Stimulated activated CD8-positive, alpha-beta memory T cell treated with anti-CD3 and anti-CD28 coated beads, Interleukin-15, amount 100 ng/mL, for 24 hours (primary cell): Measurements from ENCODE around the gene PCDHA9.
"Not testable (repeated sequence)": the region's sequence is repeated elsewhere in the genome, so short reads cannot be mapped to it uniquely, and the experiment has no call there.

Experiments used
- DNase-seq: peaks from one replicate; pipeline ENCODE4 v3.0.0-alpha.2; 2020; ENCODE audit warnings: low read depth

PCDHA9 gene

GRCh38 chr5:140834439-140835008 is 13.7 kb upstream of the PCDHA9 start:
- not testable (repeated sequence) for DNase-seq

GRCh38 chr5:140835622-140836510 is 12.3 kb upstream of the PCDHA9 start:
- DNase-seq, result no peak

GRCh38 chr5:140840978-140841962 is 6.9 kb upstream of the PCDHA9 start, which contains the start of gene PCDHA8:
Gene PCDHA8 (plus strand): TSS chr5:140841187. CDS start chr5:140841322, 135 bp downstream.
- no peak for DNase-seq

GRCh38 chr5:140842798-140843733 is 5.1 kb upstream of the PCDHA9 start:
- DNase-seq, result no peak

- not testable (repeated sequence) for DNase-seq
Observed at GRCh38 chr5:140849831-140850634, 1.9 kb downstream of the PCDHA9 start.

GRCh38 chr5:140855772-140856674 is 7.8 kb downstream of the PCDHA9 start, which contains the start of gene PCDHA10:
Gene PCDHA10 (plus strand): TSS chr5:140855897. CDS start chr5:140856049, 152 bp downstream.
- no peak for DNase-seq

- DNase-seq, result no peak
Observed at GRCh38 chr5:140857177-140857986, 9.2 kb downstream of the PCDHA9 start.

GRCh38 chr5:140857987-140858240 is 9.7 kb downstream of the PCDHA9 start:
- no peak for DNase-seq

GRCh38 chr5:140862441-140863295 is 14.5 kb downstream of the PCDHA9 start:
- no peak for DNase-seq

GRCh38 chr5:140868721-140869554 is 20.8 kb downstream of the PCDHA9 start, which contains the start of gene PCDHA11:
Gene PCDHA11 (plus strand): TSS chr5:140868957. CDS start chr5:140869104, 147 bp downstream.
- DNase-seq, result no peak

- DNase-seq, result no peak
Observed at GRCh38 chr5:140869555-140869886, 21.3 kb downstream of the PCDHA9 start.

GRCh38 chr5:140870221-140871201 is 22.3 kb downstream of the PCDHA9 start:
- no peak for DNase-seq

GRCh38 chr5:140875085-140876065 is 27.2 kb downstream of the PCDHA9 start, which contains the start of gene PCDHA12:
Gene PCDHA12 (plus strand): TSS chr5:140875308. CDS start chr5:140875473, 165 bp downstream.
- no peak for DNase-seq
